ENCODE data around the gene IFNL4. TPM values are rescaled to one million over a fixed set of nuclear protein-coding genes. Genes with fewer than 3 reads are reported as not detected.

The IFNL4 gene
- total and polyA plus RNA-seq, 4 donors, result 0.71 to 0.80 TPM; not detected in 2

- no peak overlapping the region for H3K27ac ChIP-seq (ENCODE audit: low read depth, low read length)
- WGBS (ENCODE audit: insufficient coverage), result 73% methylated on average over 13 of the region's 13 CpGs
- H3K9me3 ChIP-seq (ENCODE audit: control insufficient read depth, insufficient read depth, low read length), result peaks cover 3% of the 10 kb centered on the region
- no peaks in the 10 kb centered on the region for H3K4me1 ChIP-seq (ENCODE audit: control insufficient read depth, insufficient read depth, low read length)
- no peak overlapping the region for H3K4me3 ChIP-seq (ENCODE audit: low read depth, low read length)
- H3K27me3 ChIP-seq (ENCODE audit: control insufficient read depth, insufficient read depth, low read length), result peaks cover 3% of the 10 kb centered on the region
- DNase-seq (ENCODE audit: low read depth in 4 of 6, low spot score in 6 of 6), result no peak
- no peaks in the 10 kb centered on the region for H3K36me3 ChIP-seq (ENCODE audit: control insufficient read depth, insufficient read depth, low read length)
Measured at GRCh38 chr19:39211731-39212374, 36.8 kb downstream of the IFNL4 start.

GRCh38 chr19:39209196-39209595 lies 39.5 kb downstream of the IFNL4 start:
- Histone ChIP-seq H3K27ac (ENCODE audit: low read depth, low read length) (no peak overlapping the region), H3K4me3 (ENCODE audit: low read depth, low read length) (no peak overlapping the region), H3K4me1 (ENCODE audit: control insufficient read depth, insufficient read depth, low read length) (no peaks in the 10 kb centered on the region), H3K36me3 (ENCODE audit: control insufficient read depth, insufficient read depth, low read length) (no peaks in the 10 kb centered on the region), H3K9me3 (ENCODE audit: control insufficient read depth, insufficient read depth, low read length) (no peaks in the 10 kb centered on the region), H3K27me3 (ENCODE audit: control insufficient read depth, insufficient read depth, low read length) (peaks cover 9% of the 10 kb centered on the region)
- 91% methylated on average over 1 of the region's 7 CpGs for WGBS (ENCODE audit: insufficient coverage)
- no peak for DNase-seq (ENCODE audit: low read depth in 4 of 6, low spot score in 6 of 6)

- peaks cover 18% of the 10 kb centered on the region for H3K27me3 ChIP-seq (ENCODE audit: control insufficient read depth, insufficient read depth, low read length)
- H3K4me3 ChIP-seq (ENCODE audit: low read depth, low read length), result no peak overlapping the region
- no peaks in the 10 kb centered on the region for H3K36me3 ChIP-seq (ENCODE audit: control insufficient read depth, insufficient read depth, low read length)
- DNase-seq (ENCODE audit: low read depth in 4 of 6, low spot score in 6 of 6), result no peak
- no peaks in the 10 kb centered on the region for H3K9me3 ChIP-seq (ENCODE audit: control insufficient read depth, insufficient read depth, low read length)
- H3K27ac ChIP-seq (ENCODE audit: low read depth, low read length), result no peak overlapping the region
- H3K4me1 ChIP-seq (ENCODE audit: control insufficient read depth, insufficient read depth, low read length), result no peaks in the 10 kb centered on the region
- WGBS (ENCODE audit: insufficient coverage), result 86% methylated on average over 9 of the region's 9 CpGs
Measured at GRCh38 chr19:39208175-39208795, 40.4 kb downstream of the IFNL4 start.

GRCh38 chr19:39207293-39207836 lies 41.3 kb downstream of the IFNL4 start:
- no peaks in the 10 kb centered on the region for H3K9me3 ChIP-seq (ENCODE audit: control insufficient read depth, insufficient read depth, low read length)
- no peak overlapping the region for H3K4me3 ChIP-seq (ENCODE audit: low read depth, low read length)
- 60% methylated on average over 2 of the region's 6 CpGs for WGBS (ENCODE audit: insufficient coverage)
- H3K27ac ChIP-seq (ENCODE audit: low read depth, low read length), result no peak overlapping the region
- DNase-seq (ENCODE audit: low read depth in 4 of 6, low spot score in 6 of 6), result no peak
- H3K4me1 ChIP-seq (ENCODE audit: control insufficient read depth, insufficient read depth, low read length), result no peaks in the 10 kb centered on the region
- H3K27me3 ChIP-seq (ENCODE audit: control insufficient read depth, insufficient read depth, low read length), result peaks cover 27% of the 10 kb centered on the region
- no peaks in the 10 kb centered on the region for H3K36me3 ChIP-seq (ENCODE audit: control insufficient read depth, insufficient read depth, low read length)

GRCh38 chr19:39206122-39206521 lies 42.5 kb downstream of the IFNL4 start:
- peaks cover 35% of the 10 kb centered on the region for H3K27me3 ChIP-seq (ENCODE audit: control insufficient read depth, insufficient read depth, low read length)

GRCh38 chr19:39205449-39205764 lies 43.2 kb downstream of the IFNL4 start:
- H3K4me1 ChIP-seq (ENCODE audit: control insufficient read depth, insufficient read depth, low read length), result no peaks in the 10 kb centered on the region
- H3K27ac ChIP-seq (ENCODE audit: low read depth, low read length), result no peak overlapping the region
- H3K27me3 ChIP-seq (ENCODE audit: control insufficient read depth, insufficient read depth, low read length), result peaks cover 39% of the 10 kb centered on the region
- no peak for DNase-seq (ENCODE audit: low read depth in 4 of 6, low spot score in 6 of 6)
- H3K4me3 ChIP-seq (ENCODE audit: low read depth, low read length), result no peak overlapping the region
- H3K36me3 ChIP-seq (ENCODE audit: control insufficient read depth, insufficient read depth, low read length), result no peaks in the 10 kb centered on the region
- WGBS (ENCODE audit: insufficient coverage), result no CpG with 5 or more reads among the region's 3 CpGs
- H3K9me3 ChIP-seq (ENCODE audit: control insufficient read depth, insufficient read depth, low read length), result no peaks in the 10 kb centered on the region

More at GRCh38 chr19:39206122-39206521, 42.5 kb downstream of the IFNL4 start:
- no peak for DNase-seq (ENCODE audit: low read depth in 4 of 6, low spot score in 6 of 6)
- Histone ChIP-seq H3K4me3 (ENCODE audit: low read depth, low read length) (no peak overlapping the region), H3K9me3 (ENCODE audit: control insufficient read depth, insufficient read depth, low read length) (no peaks in the 10 kb centered on the region), H3K4me1 (ENCODE audit: control insufficient read depth, insufficient read depth, low read length) (no peaks in the 10 kb centered on the region), H3K36me3 (ENCODE audit: control insufficient read depth, insufficient read depth, low read length) (no peaks in the 10 kb centered on the region), H3K27ac (ENCODE audit: low read depth, low read length) (no peak overlapping the region)
- 84% methylated on average over 3 of the region's 6 CpGs for WGBS (ENCODE audit: insufficient coverage)

- WGBS (ENCODE audit: insufficient coverage), result 20% methylated on average over 57 of the region's 57 CpGs
- DNase-seq (ENCODE audit: low read depth in 4 of 6, low spot score in 6 of 6), result no peak
- peaks cover 46% of the 10 kb centered on the region for H3K27me3 ChIP-seq (ENCODE audit: control insufficient read depth, insufficient read depth, low read length)
Measured at GRCh38 chr19:39203372-39204341, 45.0 kb downstream of the IFNL4 start, which contains the start of gene SYCN. Gene SYCN (minus strand): TSS chr19:39204263. CDS start chr19:39204254, 9 bp downstream.

GRCh38 chr19:39202998-39203355 lies 45.7 kb downstream of the IFNL4 start:
- Histone ChIP-seq H3K36me3 (ENCODE audit: control insufficient read depth, insufficient read depth, low read length) (no peaks in the 10 kb centered on the region), H3K9me3 (ENCODE audit: control insufficient read depth, insufficient read depth, low read length) (no peaks in the 10 kb centered on the region), H3K4me1 (ENCODE audit: control insufficient read depth, insufficient read depth, low read length) (peaks cover 5% of the 10 kb centered on the region), H3K27me3 (ENCODE audit: control insufficient read depth, insufficient read depth, low read length) (peaks cover 47% of the 10 kb centered on the region), H3K27ac (ENCODE audit: low read depth, low read length) (no peak overlapping the region), H3K4me3 (ENCODE audit: low read depth, low read length) (no peak overlapping the region)
- no peak for DNase-seq (ENCODE audit: low read depth in 4 of 6, low spot score in 6 of 6)
- WGBS (ENCODE audit: insufficient coverage), result 77% methylated on average over 1 of the region's 1 CpG

More at GRCh38 chr19:39203372-39204341, 45.0 kb downstream of the IFNL4 start, which contains the start of gene SYCN:
- Histone ChIP-seq H3K9me3 (ENCODE audit: control insufficient read depth, insufficient read depth, low read length) (no peaks in the 10 kb centered on the region), H3K36me3 (ENCODE audit: control insufficient read depth, insufficient read depth, low read length) (no peaks in the 10 kb centered on the region), H3K4me1 (ENCODE audit: control insufficient read depth, insufficient read depth, low read length) (peaks cover 5% of the 10 kb centered on the region), H3K27ac (ENCODE audit: low read depth, low read length) (no peak within 1 kb of the TSS), H3K4me3 (ENCODE audit: low read depth, low read length) (no peak within 1 kb of the TSS)

- no peak overlapping the region for H3K27ac ChIP-seq (ENCODE audit: low read depth, low read length)
- DNase-seq (ENCODE audit: low read depth in 4 of 6, low spot score in 6 of 6), result no peak
- H3K4me3 ChIP-seq (ENCODE audit: low read depth, low read length), result no peak overlapping the region
- WGBS (ENCODE audit: insufficient coverage), result 72% methylated on average over 3 of the region's 3 CpGs
- H3K36me3 ChIP-seq (ENCODE audit: control insufficient read depth, insufficient read depth, low read length), result no peaks in the 10 kb centered on the region
- no peaks in the 10 kb centered on the region for H3K9me3 ChIP-seq (ENCODE audit: control insufficient read depth, insufficient read depth, low read length)
- H3K4me1 ChIP-seq (ENCODE audit: control insufficient read depth, insufficient read depth, low read length), result peaks cover 16% of the 10 kb centered on the region
- H3K27me3 ChIP-seq (ENCODE audit: control insufficient read depth, insufficient read depth, low read length), result peaks cover 68% of the 10 kb centered on the region
Measured at GRCh38 chr19:39200803-39201115, 47.9 kb downstream of the IFNL4 start.
